Hepatocyte (in vitro differentiated cells): Measurements from ENCODE around the gene ITPR2. TPM values are rescaled to one million over a fixed set of nuclear protein-coding genes. Genes with fewer than 3 reads are reported as not detected.

Source experiments
- DNase-seq: peaks from one replicate; pipeline ENCODE4 v3.0.0-alpha.2; 2016; ENCODE audit warnings: low spot score
- H2AFZ ChIP-seq: fragments of 200-600 bp; sonication (generic); 2 replicates; pipeline ENCODE4 v1.6.0; 2016; ENCODE audit warnings: antibody characterized with exemption, mild to moderate bottlenecking
- H3K27ac ChIP-seq: fragments of 200-600 bp; sonication (generic); 2 replicates; pipeline ENCODE4 v1.5.1; 2016; ENCODE audit warnings: mild to moderate bottlenecking
- H3K27me3 ChIP-seq: fragments of 200-600 bp; sonication (generic); 2 replicates; pipeline ENCODE4 v1.6.1; 2016
- H3K36me3 ChIP-seq: fragments of 200-600 bp; sonication (generic); replicated peaks from 2 replicates; pipeline ENCODE4 v1.5.1; 2016; ENCODE audit warnings: low read depth; ENCODE audit not compliant: insufficient read depth
- H3K4me1 ChIP-seq: fragments of 200-600 bp; sonication (generic); 2 replicates; pipeline ENCODE4 v1.5.1; 2016; ENCODE audit warnings: mild to moderate bottlenecking, moderate library complexity; ENCODE audit not compliant: insufficient read depth
- H3K4me2 ChIP-seq: fragments of 200-600 bp; sonication (generic); 2 replicates; pipeline ENCODE4 v1.6.0; 2016
- H3K4me3 ChIP-seq: fragments of 200-600 bp; sonication (generic); 2 replicates; pipeline ENCODE4 v1.5.1; 2016; ENCODE audit warnings: mild to moderate bottlenecking
- H3K79me2 ChIP-seq: fragments of 200-600 bp; sonication (generic); 2 replicates; pipeline ENCODE4 v1.6.0; 2017; ENCODE audit warnings: mild to moderate bottlenecking
- H3K9me2 ChIP-seq: fragments of 200-600 bp; sonication (generic); replicated peaks from 2 replicates; pipeline ENCODE4 v1.6.0; 2017; ENCODE audit warnings: mild to moderate bottlenecking; ENCODE audit not compliant: insufficient read depth
- H3K9me3 ChIP-seq: fragments of 200-600 bp; sonication (generic); 2 replicates; pipeline ENCODE4 v1.5.1; 2016; ENCODE audit warnings: low read depth, mild to moderate bottlenecking
- H4K20me1 ChIP-seq: fragments of 200-600 bp; sonication (generic); 2 replicates; pipeline ENCODE4 v1.6.0; 2016; ENCODE audit warnings: mild to moderate bottlenecking; ENCODE audit not compliant: insufficient read depth, poor library complexity, severe bottlenecking
- CTCF ChIP-seq: fragments of 200-600 bp; sonication (generic); IDR thresholded peaks from 2 replicates; pipeline ENCODE4 v1.5.1; 2016; ENCODE audit warnings: antibody characterized with exemption, mild to moderate bottlenecking; ENCODE audit not compliant: poor library complexity
- EZH2 ChIP-seq: fragments of 200-600 bp; sonication (generic); IDR thresholded peaks from 2 replicates; pipeline ENCODE4 v1.6.1; 2016; ENCODE audit warnings: antibody characterized with exemption, mild to moderate bottlenecking, borderline replicate concordance
- EZH2phosphoT487 ChIP-seq: fragments of 200-600 bp; sonication (generic); IDR thresholded peaks from one replicate; pipeline ENCODE4 v1.6.1; 2018; ENCODE audit warnings: antibody characterized with exemption, mild to moderate bottlenecking, low read depth, moderate library complexity; ENCODE audit not compliant: unreplicated experiment, severe bottlenecking
- WGBS: methylation state at CpG from one replicate; pipeline ENCODE4 v1.1.6; 2016; ENCODE audit warnings: low lambda C conversion rate; ENCODE audit errors: missing lambda C conversion rate; 5-methylcytosine and 5-hydroxymethylcytosine counted together
- polyA plus RNA-seq: library from polyadenylated mRNA; unstranded; fragments of >200 nt; fragmentation: Nextera tagmentation; extraction: Ambion mirVana; gene quantifications from 2 replicates; pipeline ENCODE4 v1.2.1, GENCODE V29; 2016
- total RNA-seq: library from RNA; depleted of rRNA; stranded (reverse); fragments of >200 nt; gene quantifications from 2 replicates; pipeline ENCODE4 v1.2.3, GENCODE V29; 2014

ITPR2 gene
- total and polyA plus RNA-seq, 2 experiments from 2014 or later: 22.0 to 51.4 TPM

- Histone ChIP-seq H4K20me1 (no peaks in the 10 kb centered on the region), H3K9me2 (no peaks in the 10 kb centered on the region), H3K27ac (no peak overlapping the region), H3K4me2 (no peak overlapping the region), H2AFZ (no peak overlapping the region), H3K36me3 (no peaks in the 10 kb centered on the region), H3K27me3 (no peaks in the 10 kb centered on the region), H3K79me2 (no peaks in the 10 kb centered on the region), H3K4me1 (no peaks in the 10 kb centered on the region), H3K4me3 (no peak overlapping the region), H3K9me3 (no peaks in the 10 kb centered on the region)
- DNase-seq: no peak
- WGBS: 95% methylated on average over 6 of the region's 6 CpGs
- TF ChIP-seq EZH2phosphoT487 (no peak), CTCF (no peak), EZH2 (no peak)
Measured at GRCh38 chr12:26334621-26335124, 498.3 kb downstream of the ITPR2 start.

DNA sequence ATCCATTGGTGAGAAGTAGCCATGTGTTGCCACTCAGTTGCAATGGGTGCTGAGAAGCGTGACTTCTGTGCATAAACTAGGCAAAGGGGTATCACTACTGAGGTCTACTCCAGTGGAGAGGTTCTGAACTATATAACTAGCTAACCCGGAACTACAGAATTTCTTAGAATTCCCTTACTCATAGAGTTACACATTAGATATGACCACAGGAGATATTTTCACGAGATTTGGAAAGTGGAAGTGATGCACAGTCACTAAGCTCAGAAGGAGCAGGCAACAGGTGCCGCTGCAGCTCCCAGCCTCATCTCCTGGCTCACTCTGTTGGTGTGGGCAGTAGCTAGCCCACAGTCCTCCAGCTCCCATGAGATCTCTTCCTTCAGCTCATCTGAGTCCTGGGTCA is 501.0 kb downstream of the ITPR2 start:
- Histone ChIP-seq H3K9me3 (no peaks in the 10 kb centered on the region), H3K27ac (no peak overlapping the region), H3K4me2 (no peak overlapping the region), H3K79me2 (no peaks in the 10 kb centered on the region), H3K9me2 (no peaks in the 10 kb centered on the region), H2AFZ (no peak overlapping the region), H3K27me3 (no peaks in the 10 kb centered on the region), H3K4me1 (no peaks in the 10 kb centered on the region), H3K36me3 (no peaks in the 10 kb centered on the region), H3K4me3 (no peak overlapping the region), H4K20me1 (no peaks in the 10 kb centered on the region)
- WGBS: 97% methylated on average over 4 of the region's 4 CpGs
- TF ChIP-seq EZH2: no peak
- TF ChIP-seq CTCF: no peak
- TF ChIP-seq EZH2phosphoT487: no peak
- no peak for DNase-seq

DNA sequence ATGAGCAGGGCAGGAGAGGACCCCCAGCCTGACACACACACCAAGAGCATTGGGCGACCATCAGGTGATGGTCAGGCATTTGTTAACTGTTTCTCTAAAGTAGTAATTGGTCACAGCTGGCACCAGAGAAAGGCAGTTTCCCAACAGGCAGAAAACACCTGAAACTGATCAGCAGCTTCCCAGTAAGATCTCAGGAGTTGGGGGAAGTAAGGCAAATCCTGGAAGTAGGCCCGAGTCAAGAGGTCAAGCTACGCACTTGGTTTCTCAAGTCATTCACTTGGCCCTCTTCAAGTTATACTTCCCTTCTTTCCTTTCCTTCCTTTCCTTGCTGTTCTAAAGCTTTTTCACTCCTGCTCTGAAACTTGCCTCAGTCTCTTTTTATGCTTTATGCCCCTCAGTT is 501.9 kb downstream of the ITPR2 start:
- H3K9me2 ChIP-seq: no peaks in the 10 kb centered on the region
- H3K36me3 ChIP-seq: no peaks in the 10 kb centered on the region
- H2AFZ ChIP-seq: no peak overlapping the region
- no peaks in the 10 kb centered on the region for H3K9me3 ChIP-seq
- H3K4me1 ChIP-seq: no peaks in the 10 kb centered on the region
- DNase-seq: no peak
- H3K27ac ChIP-seq: no peak overlapping the region
- TF ChIP-seq CTCF (no peak), EZH2 (no peak), EZH2phosphoT487 (no peak)
- no peaks in the 10 kb centered on the region for H3K27me3 ChIP-seq
- WGBS: 77% methylated on average over 3 of the region's 3 CpGs
- no peaks in the 10 kb centered on the region for H3K79me2 ChIP-seq
- no peak overlapping the region for H3K4me3 ChIP-seq
- H3K4me2 ChIP-seq: no peak overlapping the region
- no peaks in the 10 kb centered on the region for H4K20me1 ChIP-seq
